Measurements from ENCODE around the gene MAF.

The MAF gene

GRCh38 chr16:79592186-79592585 is 8.4 kb downstream of the MAF start:
- no peak overlapping the region for H3K27ac ChIP-seq
- no peak for TF ChIP-seq CTCF (conservative IDR thresholded peaks at IDR 0.05)

- H3K27ac ChIP-seq: no peak overlapping the region
- no peak for TF ChIP-seq CTCF (conservative IDR thresholded peaks at IDR 0.05)
Observed at GRCh38 chr16:79589601-79590102, 10.9 kb downstream of the MAF start.

- peak overlapping the region; percentile 27 for H3K27ac ChIP-seq
- no peak for TF ChIP-seq CTCF (conservative IDR thresholded peaks at IDR 0.05)
Observed at GRCh38 chr16:79587897-79588296, 12.6 kb downstream of the MAF start.

- no peak for TF ChIP-seq CTCF (conservative IDR thresholded peaks at IDR 0.05)
- no peak overlapping the region for H3K27ac ChIP-seq
Observed at GRCh38 chr16:79587296-79587695, 13.2 kb downstream of the MAF start.

- no peak for TF ChIP-seq CTCF (conservative IDR thresholded peaks at IDR 0.05)
- H3K27ac ChIP-seq: no peak overlapping the region
Observed at GRCh38 chr16:79582789-79583188, 17.7 kb downstream of the MAF start.

GRCh38 chr16:79580453-79581191 is 19.9 kb downstream of the MAF start:
- H3K27ac ChIP-seq: no peak overlapping the region
- no peak for TF ChIP-seq CTCF (conservative IDR thresholded peaks at IDR 0.05)

- no peak overlapping the region for H3K27ac ChIP-seq
Observed at GRCh38 chr16:79576602-79577001, 23.9 kb downstream of the MAF start.

More at GRCh38 chr16:79576602-79577001, 23.9 kb downstream of the MAF start:
- no peak for TF ChIP-seq CTCF (conservative IDR thresholded peaks at IDR 0.05)

Measured in VCaP (cell line).